Neutrophil (primary cell): ENCODE results near the gene LSM3.

ENCODE experiments used
- H3K27ac ChIP-seq: fragments of 200-600 bp; sonication (generic); 2 replicates; pipeline ENCODE4 v1.5.1; 2016; ENCODE audit warnings: mild to moderate bottlenecking, moderate library complexity
- H3K27me3 ChIP-seq: fragments of 200-600 bp; sonication (generic); 2 replicates; pipeline ENCODE4 v1.6.0; 2016; ENCODE audit warnings: mild to moderate bottlenecking
- H3K36me3 ChIP-seq: fragments of 200-600 bp; sonication (generic); 2 replicates; pipeline ENCODE4 v1.5.1; 2017
- H3K4me1 ChIP-seq, 2 experiments: fragments of 200-600 bp in 1 of 2; sonication (generic) in 1 of 2; 1 replicate in 1 of 2; 2 replicates in 1 of 2; pipeline versions ENCODE4 v1.5.1 to v1.6.1; 2013 to 2016; ENCODE audit warnings: low read depth in 1 of 2, low read length in 1 of 2, mild to moderate bottlenecking in 1 of 2, moderate library complexity in 1 of 2; ENCODE audit not compliant: control insufficient read depth in 1 of 2, insufficient read depth in 1 of 2
- H3K4me3 ChIP-seq, 2 experiments: fragments of 200-600 bp in 1 of 2; sonication (generic) in 1 of 2; 1 replicate in 1 of 2; 2 replicates in 1 of 2; pipeline ENCODE4 v1.5.1; 2013 to 2016; ENCODE audit warnings: low read depth in 1 of 2, low read length in 1 of 2, mild to moderate bottlenecking in 1 of 2, moderate library complexity in 1 of 2
- H3K9me3 ChIP-seq: fragments of 200-600 bp; sonication (generic); 2 replicates; pipeline ENCODE4 v1.5.1; 2016
- CTCF ChIP-seq: fragments of 200-600 bp; sonication (generic); IDR thresholded peaks from 2 replicates; pipeline ENCODE4 v1.5.1; 2016; ENCODE audit warnings: antibody characterized with exemption

The LSM3 gene

GRCh38 chr3:14218355-14218754, 39.7 kb downstream of the LSM3 start:
- no peak overlapping the region for H3K27ac ChIP-seq
- TF ChIP-seq CTCF: no peak
- no peaks in the 10 kb centered on the region for H3K36me3 ChIP-seq
- H3K9me3 ChIP-seq: no peaks in the 10 kb centered on the region
- H3K4me3 ChIP-seq: no peak overlapping the region
- H3K4me1 ChIP-seq: no peaks in the 10 kb centered on the region
- H3K27me3 ChIP-seq: no peaks in the 10 kb centered on the region

- H3K4me3 ChIP-seq: no peak overlapping the region
- H3K9me3 ChIP-seq: no peaks in the 10 kb centered on the region
- no peak for TF ChIP-seq CTCF
- H3K27me3 ChIP-seq: no peaks in the 10 kb centered on the region
- H3K4me1 ChIP-seq: peaks cover 0 to 7% of the 10 kb centered on the region in 2 experiments
- H3K27ac ChIP-seq: no peak overlapping the region
- no peaks in the 10 kb centered on the region for H3K36me3 ChIP-seq
Measured at GRCh38 chr3:14220933-14221332, 42.3 kb downstream of the LSM3 start.

- peaks cover 0 to 9% of the 10 kb centered on the region in 2 experiments for H3K4me1 ChIP-seq
- no peaks in the 10 kb centered on the region for H3K27me3 ChIP-seq
- TF ChIP-seq CTCF: no peak
- no peaks in the 10 kb centered on the region for H3K36me3 ChIP-seq
- H3K9me3 ChIP-seq: no peaks in the 10 kb centered on the region
- no peak overlapping the region for H3K4me3 ChIP-seq
- no peak overlapping the region for H3K27ac ChIP-seq
Measured at GRCh38 chr3:14221902-14222301, 43.3 kb downstream of the LSM3 start.

- H3K27ac ChIP-seq: no peak overlapping the region
- TF ChIP-seq CTCF: no peak
- H3K4me3 ChIP-seq: no peak overlapping the region
- peaks cover 0 to 9% of the 10 kb centered on the region in 2 experiments for H3K4me1 ChIP-seq
- H3K36me3 ChIP-seq: no peaks in the 10 kb centered on the region
- H3K27me3 ChIP-seq: no peaks in the 10 kb centered on the region
- H3K9me3 ChIP-seq: no peaks in the 10 kb centered on the region
Measured at GRCh38 chr3:14222457-14222856, 43.8 kb downstream of the LSM3 start.

GRCh38 chr3:14222900-14223594, 44.4 kb downstream of the LSM3 start:
- Histone ChIP-seq H3K4me1 (peaks cover 0 to 12% of the 10 kb centered on the region in 2 experiments), H3K27me3 (no peaks in the 10 kb centered on the region), H3K36me3 (no peaks in the 10 kb centered on the region), H3K9me3 (no peaks in the 10 kb centered on the region), H3K4me3 (no peak overlapping the region), H3K27ac (no peak overlapping the region)
- no peak for TF ChIP-seq CTCF
